ENCODE results near the gene PRR33. TPM values are rescaled to one million over a fixed set of nuclear protein-coding genes. Genes with fewer than 3 reads are reported as not detected.
"Not testable (repeated sequence)": the region's sequence is repeated elsewhere in the genome, so short reads cannot be mapped to it uniquely, and the experiment has no call there.

PRR33 gene
- total RNA-seq (2014; rRNA removed; shearing (Covaris generic)), result not detected in 2 replicates

- DNase-seq (ENCODE audit: low read depth), result no peak
These were observed at the start of gene PRR33 for GRCh38 chr11:1891831-1892115. TSS of gene PRR33 (minus strand) at chr11:1891895. CDS start at chr11:1890584, 1,311 bp downstream.

GRCh38 chr11:1939788-1940187 lies 48.1 kb upstream of the PRR33 start:
- not testable (repeated sequence) for DNase-seq (ENCODE audit: low read depth)

- no peak for DNase-seq (ENCODE audit: low read depth)
These were observed 47.4 kb upstream of the PRR33 start for GRCh38 chr11:1939006-1939625.

GRCh38 chr11:1938343-1939005 lies 46.8 kb upstream of the PRR33 start:
- DNase-seq (ENCODE audit: low read depth), result no peak

DNA sequence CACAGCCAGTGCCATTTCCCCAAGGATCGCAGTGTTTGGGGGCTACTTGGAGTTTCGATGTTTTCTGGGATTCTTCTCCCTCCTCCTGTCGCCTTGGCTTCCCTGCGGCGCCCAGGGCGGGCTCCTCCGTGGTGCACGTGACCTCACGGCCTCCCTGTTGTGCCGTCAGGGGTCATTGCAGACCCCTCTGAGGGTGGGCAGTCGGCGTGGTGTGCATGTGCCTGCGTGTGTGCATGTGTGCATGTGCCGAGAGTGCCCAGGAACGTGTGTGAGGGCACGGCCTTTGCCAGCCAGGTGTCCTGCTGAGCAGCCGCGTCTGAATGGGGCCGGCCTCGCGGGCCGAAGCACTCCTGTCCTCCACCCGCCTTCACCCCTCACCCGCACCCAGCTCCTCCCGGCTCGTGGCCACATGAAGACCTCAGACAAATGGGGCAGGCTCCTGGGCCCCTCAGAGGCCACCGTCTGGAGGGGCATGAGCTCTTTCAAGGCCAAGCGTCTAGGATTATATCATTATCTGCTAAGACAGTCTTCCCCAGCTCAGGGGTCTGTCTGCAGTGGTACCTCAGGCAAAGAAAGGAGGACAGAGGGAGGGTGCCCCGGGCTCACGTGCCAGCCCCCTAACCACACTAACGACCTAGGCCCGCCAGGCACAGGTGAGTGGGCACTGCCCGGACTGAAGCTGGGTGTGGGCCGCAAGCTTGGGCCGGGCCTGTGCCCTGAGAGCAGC lies 46.1 kb upstream of the PRR33 start:
- DNase-seq (ENCODE audit: low read depth), result no peak

GRCh38 chr11:1936781-1937615 lies 45.3 kb upstream of the PRR33 start:
- DNase-seq (ENCODE audit: low read depth), result no peak

- no peak for DNase-seq (ENCODE audit: low read depth)
These were observed 44.5 kb upstream of the PRR33 start for GRCh38 chr11:1936072-1936780.

DNA sequence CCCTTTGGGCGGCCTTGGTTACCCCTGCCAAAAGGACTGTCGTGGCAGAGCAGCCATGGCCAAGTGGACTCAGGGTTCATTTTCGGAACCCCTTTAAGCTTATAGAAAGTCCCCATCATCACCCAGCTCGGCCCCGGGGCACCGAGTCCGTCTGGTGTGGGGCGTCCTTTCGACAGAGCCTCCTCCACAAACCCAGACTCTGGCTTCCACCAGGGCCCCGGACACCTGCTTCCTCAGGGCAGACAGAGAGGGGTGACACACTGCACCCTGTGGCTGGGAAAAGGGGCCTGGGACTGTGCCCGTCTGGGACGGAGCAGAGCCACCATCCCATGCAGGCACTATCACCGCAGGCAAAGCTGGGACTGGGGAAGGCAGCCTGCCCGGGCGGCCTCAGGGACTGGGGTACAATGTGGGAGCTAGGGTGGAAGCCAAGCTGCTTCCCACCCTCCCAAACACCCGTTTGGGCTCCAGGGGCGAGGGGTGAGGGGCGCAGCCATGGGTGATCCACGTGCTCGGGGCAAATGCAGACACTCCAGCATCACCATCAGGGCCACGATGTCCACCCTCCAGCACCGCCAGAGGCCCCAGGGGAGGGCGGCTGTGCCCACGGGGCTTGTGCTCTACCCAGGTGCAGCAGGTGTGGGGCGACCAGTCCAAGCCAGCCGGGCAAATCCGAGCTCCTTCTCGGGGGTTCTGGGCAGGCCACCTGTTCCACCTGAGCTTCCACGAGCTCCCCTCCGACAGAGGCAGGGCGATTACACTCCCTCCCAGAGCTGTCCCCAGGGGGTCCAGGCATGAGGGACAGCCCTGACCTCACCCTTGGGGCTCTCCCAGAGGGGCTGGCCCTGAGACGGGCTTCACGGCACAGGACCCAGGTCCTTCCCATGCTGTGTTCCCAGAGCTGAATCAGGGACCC lies 43.7 kb upstream of the PRR33 start:
- no peak for DNase-seq (ENCODE audit: low read depth)

DNA sequence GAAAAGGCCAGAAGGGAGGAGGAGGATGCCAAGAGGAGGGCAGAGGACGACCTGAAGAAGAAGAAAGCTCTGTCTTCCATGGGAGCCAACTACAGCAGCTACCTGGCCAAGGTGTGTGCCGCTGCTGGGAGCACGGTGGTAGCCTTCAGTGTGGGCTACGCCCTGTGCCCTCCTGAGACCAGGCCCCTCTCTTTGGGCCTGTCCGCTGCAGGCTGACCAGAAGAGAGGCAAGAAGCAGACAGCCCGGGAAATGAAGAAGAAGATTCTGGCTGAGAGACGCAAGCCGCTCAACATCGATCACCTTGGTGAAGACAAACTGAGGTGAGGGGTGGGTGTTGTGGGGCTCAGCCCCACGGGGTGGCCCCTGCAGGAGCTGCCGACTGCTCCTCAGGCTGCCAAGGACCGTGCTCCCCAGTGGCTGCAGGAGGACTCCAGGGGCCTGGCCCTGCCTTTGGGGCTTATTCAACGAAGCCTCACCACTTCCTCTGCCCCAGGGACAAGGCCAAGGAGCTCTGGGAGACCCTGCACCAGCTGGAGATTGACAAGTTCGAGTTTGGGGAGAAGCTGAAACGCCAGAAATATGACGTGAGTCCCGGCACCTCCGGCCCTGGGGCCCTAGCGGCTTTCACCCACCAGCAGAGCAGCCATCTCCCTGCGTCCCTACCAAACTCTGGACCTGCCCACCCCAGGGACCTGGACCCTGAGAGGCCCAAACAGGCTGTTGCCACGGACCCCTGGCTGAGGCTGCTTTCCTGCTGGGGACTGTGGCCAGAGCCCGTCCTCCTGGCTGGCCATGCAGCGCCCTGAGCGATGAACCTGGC lies 42.9 kb upstream of the PRR33 start:
- DNase-seq (ENCODE audit: low read depth), result no peak

GRCh38 chr11:1933416-1934334 lies 42.0 kb upstream of the PRR33 start:
- no peak for DNase-seq (ENCODE audit: low read depth)

GRCh38 chr11:1932681-1933080 lies 41.0 kb upstream of the PRR33 start:
- no peak for DNase-seq (ENCODE audit: low read depth)

DNA sequence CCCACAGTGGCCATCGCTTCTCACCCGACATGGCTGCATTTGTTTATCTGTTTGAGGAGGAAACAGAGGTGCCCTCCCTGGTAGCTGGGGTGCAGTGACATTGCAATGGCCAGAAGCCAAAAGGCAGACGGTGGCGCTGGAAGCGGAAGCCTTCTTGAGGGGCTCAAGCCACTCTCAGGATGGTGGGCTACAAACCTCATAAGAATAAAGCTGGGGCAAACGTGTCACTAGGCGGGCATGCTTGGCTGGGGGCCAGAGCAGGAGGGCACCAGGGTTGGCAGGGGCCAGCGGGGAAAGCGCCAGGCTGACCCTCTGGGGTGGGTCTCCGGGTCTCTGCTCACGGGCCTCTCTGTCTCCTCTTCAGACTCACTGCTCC lies 40.4 kb upstream of the PRR33 start:
- DNase-seq (ENCODE audit: low read depth), result no peak

DNA sequence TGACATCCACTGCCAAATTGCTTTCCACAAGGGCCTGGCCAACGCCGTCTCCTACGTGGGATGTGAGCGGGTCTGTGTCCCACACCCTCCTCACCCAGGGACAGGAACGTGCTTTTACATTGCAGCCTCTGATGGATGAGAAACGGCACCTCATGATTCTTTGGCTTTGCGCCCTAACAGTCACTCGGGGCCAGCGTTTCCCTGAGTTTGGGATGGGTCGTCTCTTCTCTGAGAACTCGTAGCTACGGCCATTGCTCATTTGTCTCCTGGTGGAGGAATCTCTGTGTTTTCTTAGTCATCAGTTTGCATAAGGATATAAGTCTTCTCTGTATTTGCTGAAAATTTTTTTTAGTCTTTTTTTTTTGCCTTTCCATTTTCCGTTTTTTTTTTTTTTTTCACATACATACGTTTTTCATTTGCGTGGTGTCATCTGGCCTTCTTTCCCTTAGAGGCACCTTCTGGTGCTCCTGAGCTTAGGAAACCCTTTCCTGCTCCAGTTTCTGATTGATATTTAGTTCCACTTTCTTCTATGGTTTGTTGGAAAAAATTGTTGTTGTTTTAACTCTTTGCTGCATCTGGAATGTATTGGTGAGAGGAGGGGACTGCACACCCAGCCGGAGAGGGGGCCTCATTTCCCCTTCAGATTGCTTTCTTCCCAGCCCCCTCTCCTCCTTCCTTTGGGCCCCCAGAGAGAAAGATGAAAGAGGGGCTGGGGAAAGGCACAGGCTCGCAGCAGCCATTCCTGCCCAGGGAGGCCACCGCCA lies 39.8 kb upstream of the PRR33 start:
- DNase-seq (ENCODE audit: low read depth), result no peak

DNA sequence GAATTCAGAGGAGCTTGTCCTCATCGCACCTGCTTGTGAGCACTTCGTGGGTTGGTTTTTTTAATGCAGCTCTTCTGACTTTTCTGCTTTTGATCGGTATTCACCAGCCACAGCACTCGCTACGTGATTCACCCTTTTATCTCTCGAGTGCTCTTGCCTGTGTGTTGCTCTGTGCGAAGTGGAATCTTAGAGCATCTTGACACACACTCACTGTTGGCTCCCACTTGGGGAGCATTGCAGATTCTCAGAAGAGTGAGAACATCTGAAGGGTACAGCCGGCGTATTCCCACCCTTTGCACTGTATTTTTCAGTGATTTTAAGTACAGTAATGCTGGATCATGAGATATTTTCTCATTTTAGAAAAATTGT lies 38.8 kb upstream of the PRR33 start:
- no peak for DNase-seq (ENCODE audit: low read depth)

DNA sequence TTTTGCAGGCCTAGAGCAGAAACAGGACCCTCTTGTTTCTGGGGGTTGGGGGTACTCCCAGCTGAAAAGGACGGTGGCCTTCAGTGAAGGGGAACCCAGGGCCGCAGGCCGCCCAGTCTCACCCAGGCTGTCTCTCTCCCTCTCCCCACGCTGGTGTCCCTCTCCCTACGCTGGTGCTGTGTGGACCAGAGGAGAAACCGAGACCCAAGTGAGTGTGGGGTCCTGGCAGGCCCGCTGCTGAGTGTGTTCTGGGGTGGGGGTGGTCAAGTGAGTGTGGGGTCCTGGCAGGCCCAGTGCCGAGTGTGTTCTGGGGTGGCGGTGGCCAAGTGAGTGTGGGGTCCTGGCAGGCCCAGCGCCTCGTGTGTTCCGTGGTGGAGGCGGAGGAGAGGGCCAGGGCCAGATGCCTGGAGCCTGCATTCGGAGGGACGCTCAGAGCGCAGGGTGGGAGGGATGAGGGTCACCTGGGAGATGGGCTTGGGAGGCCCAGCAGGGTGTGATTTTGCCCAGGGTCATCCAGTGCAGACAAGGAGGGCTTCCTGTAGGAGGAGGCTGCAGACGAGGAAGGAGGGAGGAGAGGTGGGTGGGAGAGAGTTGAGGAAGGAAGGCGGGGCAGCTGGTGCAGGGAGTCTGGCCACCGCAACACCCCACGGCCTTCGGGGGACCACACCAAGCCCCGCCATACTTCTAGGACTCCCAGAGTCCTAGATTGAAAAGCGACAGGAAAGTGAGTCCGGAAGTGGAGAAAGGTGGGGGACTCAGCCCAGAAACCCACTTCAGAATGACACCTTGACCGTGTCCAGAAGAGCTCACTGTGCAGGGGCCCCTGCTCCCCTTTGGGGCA lies 38.1 kb upstream of the PRR33 start:
- DNase-seq (ENCODE audit: low read depth), result no peak

GRCh38 chr11:1928891-1929541 lies 37.3 kb upstream of the PRR33 start:
- no peak for DNase-seq (ENCODE audit: low read depth)
